ENCODE results near the gene CACNA1D. TPM values are rescaled to one million over a fixed set of nuclear protein-coding genes. Genes with fewer than 3 reads are reported as not detected.
A peak's percentile ranks its signal among the peaks of the same experiment; 100 is the strongest.

CACNA1D gene
- total RNA-seq, 2 donors from 2014 or later: 9.9 to 20.4 TPM

DNA sequence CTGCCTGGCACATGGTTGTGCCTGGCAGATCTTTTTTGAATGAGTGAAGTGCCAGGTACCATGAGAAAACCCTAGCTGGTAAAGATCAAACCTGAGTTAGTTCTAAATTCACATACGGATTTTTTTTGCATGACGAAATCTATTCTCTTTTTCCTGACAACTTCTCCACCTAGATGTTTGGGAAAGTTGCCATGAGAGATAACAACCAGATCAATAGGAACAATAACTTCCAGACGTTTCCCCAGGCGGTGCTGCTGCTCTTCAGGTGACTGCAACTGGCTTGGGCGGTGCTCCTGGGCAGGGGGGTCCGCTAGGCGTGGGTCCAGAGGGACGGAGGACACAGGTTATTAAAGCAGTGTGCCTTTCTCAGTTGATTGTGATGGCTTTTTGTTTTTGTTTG lies 280.0 kb downstream of the CACNA1D start:
- no peak for TF ChIP-seq POLR2A (IDR thresholded peaks at IDR 0.05)
- TF ChIP-seq, protein P1, sequence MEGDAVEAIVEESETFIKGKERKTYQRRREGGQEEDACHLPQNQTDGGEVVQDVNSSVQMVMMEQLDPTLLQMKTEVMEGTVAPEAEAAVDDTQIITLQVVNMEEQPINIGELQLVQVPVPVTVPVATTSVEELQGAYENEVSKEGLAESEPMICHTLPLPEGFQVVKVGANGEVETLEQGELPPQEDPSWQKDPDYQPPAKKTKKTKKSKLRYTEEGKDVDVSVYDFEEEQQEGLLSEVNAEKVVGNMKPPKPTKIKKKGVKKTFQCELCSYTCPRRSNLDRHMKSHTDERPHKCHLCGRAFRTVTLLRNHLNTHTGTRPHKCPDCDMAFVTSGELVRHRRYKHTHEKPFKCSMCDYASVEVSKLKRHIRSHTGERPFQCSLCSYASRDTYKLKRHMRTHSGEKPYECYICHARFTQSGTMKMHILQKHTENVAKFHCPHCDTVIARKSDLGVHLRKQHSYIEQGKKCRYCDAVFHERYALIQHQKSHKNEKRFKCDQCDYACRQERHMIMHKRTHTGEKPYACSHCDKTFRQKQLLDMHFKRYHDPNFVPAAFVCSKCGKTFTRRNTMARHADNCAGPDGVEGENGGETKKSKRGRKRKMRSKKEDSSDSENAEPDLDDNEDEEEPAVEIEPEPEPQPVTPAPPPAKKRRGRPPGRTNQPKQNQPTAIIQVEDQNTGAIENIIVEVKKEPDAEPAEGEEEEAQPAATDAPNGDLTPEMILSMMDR (IDR thresholded peaks at IDR 0.05): no peak
- DNase-seq: no peak
- Histone ChIP-seq H3K9me3 (no peaks in the 10 kb centered on the region), H3K4me1 (peaks cover 15% of the 10 kb centered on the region), H3K36me3 (replicated peaks in 1 of 2; ENCODE audit: insufficient read depth in 1 of 2, low read depth in 2 of 2) (no peaks in the 10 kb centered on the region), H3K4me3 (no peak overlapping the region), H3K27ac (no peak overlapping the region), H3K27me3 (no peaks in the 10 kb centered on the region)
- WGBS, 2 donors: 37 to 45% methylated on average over 8 of the region's 8 CpGs
- intact Hi-C loops (cut with DNase I): no loop called here
- ATAC-seq: no peak

DNA sequence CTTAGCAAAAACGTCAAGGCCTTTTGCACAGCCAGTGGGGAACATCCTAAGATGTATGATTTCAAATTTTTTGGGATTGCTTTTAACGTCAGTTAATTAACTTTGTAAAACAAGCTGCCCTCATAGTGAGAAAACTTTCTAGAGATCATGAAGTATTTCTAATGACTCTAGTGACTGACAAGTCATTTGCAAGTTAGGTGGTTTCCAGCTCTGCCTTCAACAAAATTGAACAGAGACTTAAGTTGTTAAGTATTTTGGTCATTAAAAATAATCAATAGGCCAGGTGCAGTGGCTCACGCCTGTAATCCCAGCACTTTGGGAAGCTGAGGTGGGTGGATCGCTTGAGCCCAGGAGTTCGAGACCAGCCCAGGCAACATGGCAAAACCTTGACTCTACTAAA lies 280.6 kb downstream of the CACNA1D start:
- no peak for TF ChIP-seq POLR2A (IDR thresholded peaks at IDR 0.05)
- TF ChIP-seq, protein P1 (IDR thresholded peaks at IDR 0.05): no peak
- no peak for DNase-seq
- Histone ChIP-seq H3K4me3 (no peak overlapping the region), H3K4me1 (peaks cover 15% of the 10 kb centered on the region), H3K27me3 (no peaks in the 10 kb centered on the region), H3K27ac (no peak overlapping the region), H3K36me3 (replicated peaks in 1 of 2; ENCODE audit: insufficient read depth in 1 of 2, low read depth in 2 of 2) (no peaks in the 10 kb centered on the region), H3K9me3 (no peaks in the 10 kb centered on the region)
- ATAC-seq: no peak
- intact Hi-C loops (cut with DNase I): no loop called here
- WGBS, 2 donors: 75 to 84% methylated on average over 5 of the region's 5 CpGs

DNA sequence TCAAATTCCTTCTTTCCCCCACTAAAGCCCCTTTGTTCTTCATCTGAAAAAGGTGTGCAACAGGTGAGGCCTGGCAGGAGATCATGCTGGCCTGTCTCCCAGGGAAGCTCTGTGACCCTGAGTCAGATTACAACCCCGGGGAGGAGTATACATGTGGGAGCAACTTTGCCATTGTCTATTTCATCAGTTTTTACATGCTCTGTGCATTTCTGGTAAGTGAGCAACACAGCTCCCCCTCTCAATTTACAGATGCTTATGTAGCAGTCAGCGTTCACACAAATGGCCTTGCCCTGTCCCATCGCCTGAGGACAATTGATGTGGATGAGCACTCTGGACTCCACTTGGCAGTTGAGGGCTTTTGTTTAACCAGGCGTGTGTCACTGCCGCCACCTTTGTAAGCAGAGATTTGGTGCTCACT lies 281.4 kb downstream of the CACNA1D start:
- H3K9me3 ChIP-seq: no peaks in the 10 kb centered on the region
- DNase-seq (no peak), ATAC-seq (no peak)
- no peak overlapping the region for H3K27ac ChIP-seq
- intact Hi-C loops (cut with DNase I): no loop called here
- no peak for TF ChIP-seq POLR2A (IDR thresholded peaks at IDR 0.05)
- TF ChIP-seq, protein P1 (IDR thresholded peaks at IDR 0.05): no peak
- no peak overlapping the region for H3K4me3 ChIP-seq
- H3K4me1 ChIP-seq: peaks cover 15% of the 10 kb centered on the region
- 73 to 81% methylated on average over 5 of the region's 5 CpGs for WGBS, 2 donors
- H3K36me3 ChIP-seq (replicated peaks in 1 of 2; ENCODE audit: insufficient read depth in 1 of 2, low read depth in 2 of 2): no peaks in the 10 kb centered on the region
- no peaks in the 10 kb centered on the region for H3K27me3 ChIP-seq

DNA sequence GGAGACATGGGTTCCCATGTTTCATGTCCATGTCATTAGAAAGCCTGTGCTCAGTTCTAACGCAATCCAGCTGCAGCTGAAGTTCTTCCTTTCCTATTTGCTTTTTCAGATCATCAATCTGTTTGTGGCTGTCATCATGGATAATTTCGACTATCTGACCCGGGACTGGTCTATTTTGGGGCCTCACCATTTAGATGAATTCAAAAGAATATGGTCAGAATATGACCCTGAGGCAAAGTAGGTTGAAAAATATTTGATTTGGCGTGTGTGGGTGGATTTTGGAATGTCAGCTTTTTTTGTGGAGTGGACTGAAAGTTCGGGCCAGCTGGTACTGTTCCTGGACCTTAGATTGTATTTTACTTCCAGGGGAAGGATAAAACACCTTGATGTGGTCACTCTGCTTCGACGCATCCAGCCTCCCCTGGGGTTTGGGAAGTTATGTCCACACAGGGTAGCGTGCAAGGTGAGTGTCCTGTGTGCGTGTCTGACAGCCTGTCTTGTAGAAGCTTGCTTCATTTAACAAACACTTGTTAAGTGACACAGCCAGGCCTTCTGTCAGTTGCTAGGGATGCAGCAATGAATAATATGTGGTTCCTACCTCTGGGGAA lies 282.2 kb downstream of the CACNA1D start:
- Histone ChIP-seq H3K36me3 (replicated peaks in 1 of 2; ENCODE audit: insufficient read depth in 1 of 2, low read depth in 2 of 2) (no peaks in the 10 kb centered on the region), H3K4me1 (peaks cover 15% of the 10 kb centered on the region), H3K27ac (no peak overlapping the region), H3K27me3 (no peaks in the 10 kb centered on the region), H3K9me3 (no peaks in the 10 kb centered on the region), H3K4me3 (no peak overlapping the region)
- 54 to 71% methylated on average over 9 of the region's 9 CpGs for WGBS, 2 donors
- DNase-seq: peak in 2 of 4 donors; percentile 23 to 36
- ATAC-seq: no peak
- intact Hi-C loops (cut with DNase I): no loop called here
- TF ChIP-seq, protein P1 (IDR thresholded peaks at IDR 0.05): no peak
- TF ChIP-seq POLR2A (IDR thresholded peaks at IDR 0.05): no peak

DNA sequence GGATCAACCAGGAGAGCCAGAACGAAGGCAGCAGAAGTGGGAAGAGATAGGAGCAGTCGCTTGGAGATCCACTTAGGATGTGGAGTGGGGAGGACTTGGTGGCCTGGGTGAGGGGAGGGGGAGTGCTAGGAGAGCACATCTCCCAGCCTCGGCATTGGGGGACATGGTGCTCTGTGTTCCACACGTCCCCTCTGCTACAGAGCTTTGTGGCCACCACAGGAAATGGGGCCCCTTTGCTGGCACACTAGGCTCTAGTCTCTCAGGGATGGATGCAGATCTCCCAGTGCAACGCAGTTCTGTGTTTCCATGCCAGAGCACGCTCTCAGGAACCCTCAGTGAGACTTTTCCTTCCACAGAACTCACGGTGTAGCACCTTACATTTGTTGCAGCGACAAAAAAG lies 283.1 kb downstream of the CACNA1D start:
- Histone ChIP-seq H3K9me3 (no peaks in the 10 kb centered on the region), H3K27me3 (no peaks in the 10 kb centered on the region), H3K36me3 (replicated peaks in 1 of 2; ENCODE audit: insufficient read depth in 1 of 2, low read depth in 2 of 2) (no peaks in the 10 kb centered on the region), H3K27ac (no peak overlapping the region), H3K4me1 (peaks cover 15% of the 10 kb centered on the region), H3K4me3 (no peak overlapping the region)
- intact Hi-C loops (cut with DNase I): no loop called here
- TF ChIP-seq POLR2A (IDR thresholded peaks at IDR 0.05): no peak
- TF ChIP-seq, protein P1 (IDR thresholded peaks at IDR 0.05): no peak
- 85 to 87% methylated on average over 8 of the region's 8 CpGs for WGBS, 2 donors
- no peak for ATAC-seq
- no peak for DNase-seq

Data from body of pancreas (tissue), 4 donors.